GM19023 (cell line): ENCODE data around the gene RAPGEF5.

Source experiments
- ATAC-seq: cut with Tn5 transposase; IDR thresholded peaks from one replicate; pipeline ENCODE4 v1.9.1; 2021; ENCODE audit warnings: mild to moderate bottlenecking, moderate library complexity; ENCODE audit not compliant: unreplicated experiment

The RAPGEF5 gene

GRCh38 chr7:22195397-22196172, 161.4 kb downstream of the RAPGEF5 start:
- no peak for ATAC-seq

- no peak for ATAC-seq
These were observed 162.2 kb downstream of the RAPGEF5 start for GRCh38 chr7:22194658-22195273.

GRCh38 chr7:22193450-22193983, 163.4 kb downstream of the RAPGEF5 start:
- no peak for ATAC-seq

GRCh38 chr7:22192801-22193200, 164.2 kb downstream of the RAPGEF5 start:
- no peak for ATAC-seq

- ATAC-seq = no peak
These were observed 166.2 kb downstream of the RAPGEF5 start for GRCh38 chr7:22190736-22191135.

- ATAC-seq = no peak
These were observed 167.2 kb downstream of the RAPGEF5 start for GRCh38 chr7:22189741-22190140.

- ATAC-seq = no peak
These were observed 167.7 kb downstream of the RAPGEF5 start for GRCh38 chr7:22189230-22189629.

GRCh38 chr7:22187691-22188348, 169.1 kb downstream of the RAPGEF5 start:
- no peak for ATAC-seq

- ATAC-seq = no peak
These were observed 171.4 kb downstream of the RAPGEF5 start for GRCh38 chr7:22185559-22185958.

GRCh38 chr7:22184549-22185199, 172.3 kb downstream of the RAPGEF5 start:
- ATAC-seq = no peak

- no peak for ATAC-seq
These were observed 173.3 kb downstream of the RAPGEF5 start for GRCh38 chr7:22183522-22184280.

GRCh38 chr7:22182149-22182548, 174.8 kb downstream of the RAPGEF5 start:
- ATAC-seq = no peak

GRCh38 chr7:22181663-22182062, 175.3 kb downstream of the RAPGEF5 start:
- no peak for ATAC-seq

- no peak for ATAC-seq
These were observed 177.5 kb downstream of the RAPGEF5 start for GRCh38 chr7:22179442-22179879.

- ATAC-seq = no peak
These were observed 178.2 kb downstream of the RAPGEF5 start for GRCh38 chr7:22178735-22179134.

- ATAC-seq = no peak
These were observed 180.1 kb downstream of the RAPGEF5 start for GRCh38 chr7:22176791-22177412.

GRCh38 chr7:22174574-22174953, 182.4 kb downstream of the RAPGEF5 start:
- ATAC-seq = no peak

GRCh38 chr7:22173685-22174573, 183.0 kb downstream of the RAPGEF5 start:
- no peak for ATAC-seq

GRCh38 chr7:22168129-22168634, 188.8 kb downstream of the RAPGEF5 start:
- ATAC-seq = no peak
